ENCODE measurements around the gene EXOC3L2.

EXOC3L2 gene

DNA sequence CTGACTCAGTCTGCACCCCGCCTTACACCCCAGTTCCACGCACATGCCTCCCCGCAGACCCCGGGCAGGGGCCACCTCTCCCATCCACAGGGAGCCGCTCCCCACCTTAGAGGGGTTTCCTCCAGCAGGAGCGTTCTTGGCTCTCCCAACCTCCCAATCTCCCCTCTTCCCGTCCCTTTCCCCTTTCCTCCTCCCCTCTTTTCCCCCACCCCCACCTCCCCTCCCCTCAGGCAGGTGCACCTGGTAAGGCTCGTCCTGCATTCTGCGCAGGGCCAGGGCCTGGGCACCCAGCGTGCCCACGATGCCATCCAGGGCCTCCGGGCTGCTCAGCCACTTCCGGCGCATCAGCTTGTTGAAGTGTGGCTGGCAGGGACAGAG, 27.3 kb downstream of the EXOC3L2 start:
- H3K27ac ChIP-seq (ENCODE audit: low read depth, low read length, poor library complexity, severe bottlenecking) = no peak overlapping the region
- no peak overlapping the region for H3K9ac ChIP-seq (ENCODE audit: low read length)
- H3K9me3 ChIP-seq (ENCODE audit: low read length) = no peaks in the 10 kb centered on the region
- H3K9me2 ChIP-seq (ENCODE audit: low read depth, low read length) = no peaks in the 10 kb centered on the region
- H3K4me2 ChIP-seq (ENCODE audit: low read length) = no peak overlapping the region
- no peaks in the 10 kb centered on the region for H3K4me1 ChIP-seq (ENCODE audit: insufficient read depth, low read length, severe bottlenecking)
- H2AFZ ChIP-seq (ENCODE audit: low read length) = no peak overlapping the region
- H3F3A ChIP-seq (ENCODE audit: insufficient read depth, low read length) = no peaks in the 10 kb centered on the region
- H3K27me3 ChIP-seq (ENCODE audit: insufficient read depth, low read length) = 0 out of 2 replicates have a peak, but pooled peaks cover 4% of the 10 kb centered on the region
- H4K20me1 ChIP-seq (ENCODE audit: insufficient read depth, low read length) = no peaks in the 10 kb centered on the region
- TF ChIP-seq, protein P1, sequence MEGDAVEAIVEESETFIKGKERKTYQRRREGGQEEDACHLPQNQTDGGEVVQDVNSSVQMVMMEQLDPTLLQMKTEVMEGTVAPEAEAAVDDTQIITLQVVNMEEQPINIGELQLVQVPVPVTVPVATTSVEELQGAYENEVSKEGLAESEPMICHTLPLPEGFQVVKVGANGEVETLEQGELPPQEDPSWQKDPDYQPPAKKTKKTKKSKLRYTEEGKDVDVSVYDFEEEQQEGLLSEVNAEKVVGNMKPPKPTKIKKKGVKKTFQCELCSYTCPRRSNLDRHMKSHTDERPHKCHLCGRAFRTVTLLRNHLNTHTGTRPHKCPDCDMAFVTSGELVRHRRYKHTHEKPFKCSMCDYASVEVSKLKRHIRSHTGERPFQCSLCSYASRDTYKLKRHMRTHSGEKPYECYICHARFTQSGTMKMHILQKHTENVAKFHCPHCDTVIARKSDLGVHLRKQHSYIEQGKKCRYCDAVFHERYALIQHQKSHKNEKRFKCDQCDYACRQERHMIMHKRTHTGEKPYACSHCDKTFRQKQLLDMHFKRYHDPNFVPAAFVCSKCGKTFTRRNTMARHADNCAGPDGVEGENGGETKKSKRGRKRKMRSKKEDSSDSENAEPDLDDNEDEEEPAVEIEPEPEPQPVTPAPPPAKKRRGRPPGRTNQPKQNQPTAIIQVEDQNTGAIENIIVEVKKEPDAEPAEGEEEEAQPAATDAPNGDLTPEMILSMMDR (IDR thresholded peaks at IDR 0.05; ENCODE audit: low read length) = no peak
- no peaks in the 10 kb centered on the region for H3K36me3 ChIP-seq (ENCODE audit: insufficient read depth, low read length)
- H3K79me2 ChIP-seq (ENCODE audit: insufficient read depth, low read length) = no peaks in the 10 kb centered on the region
- no peak overlapping the region for H3K4me3 ChIP-seq (ENCODE audit: low read depth, low read length, poor library complexity, severe bottlenecking)

DNA sequence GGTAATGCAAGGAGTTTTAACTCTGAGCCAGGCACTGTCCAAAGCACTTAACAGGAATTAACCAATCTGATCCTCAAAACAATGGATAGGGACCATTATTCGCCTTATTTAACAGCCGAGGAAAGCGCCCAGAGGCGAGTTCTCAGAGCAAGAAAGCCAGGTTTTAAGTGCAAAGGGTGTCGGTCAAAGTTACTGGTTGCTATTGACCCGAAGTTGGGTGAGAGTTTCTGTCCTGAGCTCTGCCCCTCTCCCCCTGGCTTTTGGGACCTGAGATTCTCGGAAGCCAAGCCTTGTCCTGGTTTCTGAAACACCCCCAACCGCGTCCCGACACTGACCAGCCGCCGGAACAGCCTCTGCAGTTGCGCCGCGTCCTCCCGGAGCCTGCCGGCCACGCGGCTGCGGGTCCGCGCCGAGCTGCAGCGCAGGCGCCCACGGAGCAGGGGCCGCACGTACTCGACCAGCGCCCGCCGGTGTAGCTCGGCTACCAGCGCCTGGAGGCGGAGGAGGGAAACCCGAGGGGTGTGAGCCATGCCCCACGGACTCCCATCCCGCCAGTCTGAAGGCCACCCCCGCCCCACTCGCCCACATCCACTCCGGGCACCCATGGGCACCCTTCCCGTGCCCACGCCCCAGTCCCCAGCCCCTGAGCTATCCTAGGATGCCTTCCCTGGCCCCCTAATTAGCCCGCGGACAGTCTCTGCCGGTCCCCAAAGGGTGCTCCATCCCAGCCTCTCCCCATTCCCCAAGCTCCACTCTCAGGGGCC, 27.8 kb downstream of the EXOC3L2 start:
- Histone ChIP-seq H3K4me3 (ENCODE audit: low read depth, low read length, poor library complexity, severe bottlenecking) (no peak overlapping the region), H3K4me2 (ENCODE audit: low read length) (no peak overlapping the region), H3K9me2 (ENCODE audit: low read depth, low read length) (no peaks in the 10 kb centered on the region), H3K36me3 (ENCODE audit: insufficient read depth, low read length) (no peaks in the 10 kb centered on the region), H3K27ac (ENCODE audit: low read depth, low read length, poor library complexity, severe bottlenecking) (no peak overlapping the region), H3K4me1 (ENCODE audit: insufficient read depth, low read length, severe bottlenecking) (no peaks in the 10 kb centered on the region), H3K27me3 (ENCODE audit: insufficient read depth, low read length) (no peaks in the 10 kb centered on the region), H3K79me2 (ENCODE audit: insufficient read depth, low read length) (no peaks in the 10 kb centered on the region), H3K9ac (ENCODE audit: low read length) (no peak overlapping the region), H3K9me3 (ENCODE audit: low read length) (no peaks in the 10 kb centered on the region), H3F3A (ENCODE audit: insufficient read depth, low read length) (no peaks in the 10 kb centered on the region), H2AFZ (ENCODE audit: low read length) (no peak overlapping the region), H4K20me1 (ENCODE audit: insufficient read depth, low read length) (no peaks in the 10 kb centered on the region)
- TF ChIP-seq EZH2 (IDR thresholded peaks at IDR 0.05; ENCODE audit: borderline replicate concordance, low read length) = no peak
- TF ChIP-seq, protein P1 (IDR thresholded peaks at IDR 0.05; ENCODE audit: low read length) = no peak

DNA sequence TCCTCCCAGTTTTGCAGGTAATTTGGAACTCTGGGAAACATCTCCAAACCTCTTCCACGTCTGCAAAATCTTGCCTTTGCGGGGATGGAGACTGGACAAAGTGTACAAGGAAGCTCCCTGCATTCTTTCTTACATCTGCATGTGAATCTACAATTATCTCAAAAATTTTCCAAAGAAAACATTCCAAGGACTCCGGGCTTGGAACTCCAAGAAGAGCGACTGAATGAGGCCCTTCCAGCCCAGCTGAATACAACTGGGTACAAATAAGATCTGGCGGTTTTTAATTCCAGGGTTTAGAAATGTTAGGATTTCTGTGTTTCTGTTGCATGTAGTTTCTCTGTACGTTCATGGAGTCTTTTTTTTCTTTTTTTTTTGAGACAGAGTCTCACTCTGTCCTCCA, 28.5 kb downstream of the EXOC3L2 start:
- H3K9me3 ChIP-seq (ENCODE audit: low read length) = no peaks in the 10 kb centered on the region
- no peak overlapping the region for H3K9ac ChIP-seq (ENCODE audit: low read length)
- H3K79me2 ChIP-seq (ENCODE audit: insufficient read depth, low read length) = no peaks in the 10 kb centered on the region
- H3F3A ChIP-seq (ENCODE audit: insufficient read depth, low read length) = no peaks in the 10 kb centered on the region
- H3K4me1 ChIP-seq (ENCODE audit: insufficient read depth, low read length, severe bottlenecking) = no peaks in the 10 kb centered on the region
- no peak overlapping the region for H3K27ac ChIP-seq (ENCODE audit: low read depth, low read length, poor library complexity, severe bottlenecking)
- no peaks in the 10 kb centered on the region for H3K9me2 ChIP-seq (ENCODE audit: low read depth, low read length)
- no peaks in the 10 kb centered on the region for H3K36me3 ChIP-seq (ENCODE audit: insufficient read depth, low read length)
- no peak overlapping the region for H2AFZ ChIP-seq (ENCODE audit: low read length)
- H4K20me1 ChIP-seq (ENCODE audit: insufficient read depth, low read length) = no peaks in the 10 kb centered on the region
- H3K4me3 ChIP-seq (ENCODE audit: low read depth, low read length, poor library complexity, severe bottlenecking) = no peak overlapping the region
- TF ChIP-seq, protein P1 (IDR thresholded peaks at IDR 0.05; ENCODE audit: low read length) = no peak
- TF ChIP-seq EZH2 (IDR thresholded peaks at IDR 0.05; ENCODE audit: borderline replicate concordance, low read length) = no peak
- H3K27me3 ChIP-seq (ENCODE audit: insufficient read depth, low read length) = no peaks in the 10 kb centered on the region
- H3K4me2 ChIP-seq (ENCODE audit: low read length) = no peak overlapping the region

Data from OCI-LY1 (cell line).